ENCODE data around the gene LIPG.

Gene LIPG

GRCh38 chr18:49612515-49613033 is 50.7 kb downstream of the LIPG start:
- no peak for TF ChIP-seq TOX (CRISPR knock-in tag; IDR thresholded peaks at IDR 0.05; ENCODE audit: borderline replicate concordance)
- TF ChIP-seq ZFP3 (CRISPR knock-in tag; IDR thresholded peaks at IDR 0.05) = no peak
- no peak for TF ChIP-seq TCF4 (CRISPR knock-in tag; IDR thresholded peaks at IDR 0.05; ENCODE audit: borderline replicate concordance)
- no peak for TF ChIP-seq ZNF8 (CRISPR knock-in tag; IDR thresholded peaks at IDR 0.05)
- no peak for TF ChIP-seq OSR1 (CRISPR knock-in tag; IDR thresholded peaks at IDR 0.05)
- no peak for TF ChIP-seq ISL1 (CRISPR knock-in tag; IDR thresholded peaks at IDR 0.05)
- no peak for TF ChIP-seq ZFP30 (CRISPR knock-in tag; IDR thresholded peaks at IDR 0.05)
- TF ChIP-seq, protein P1, sequence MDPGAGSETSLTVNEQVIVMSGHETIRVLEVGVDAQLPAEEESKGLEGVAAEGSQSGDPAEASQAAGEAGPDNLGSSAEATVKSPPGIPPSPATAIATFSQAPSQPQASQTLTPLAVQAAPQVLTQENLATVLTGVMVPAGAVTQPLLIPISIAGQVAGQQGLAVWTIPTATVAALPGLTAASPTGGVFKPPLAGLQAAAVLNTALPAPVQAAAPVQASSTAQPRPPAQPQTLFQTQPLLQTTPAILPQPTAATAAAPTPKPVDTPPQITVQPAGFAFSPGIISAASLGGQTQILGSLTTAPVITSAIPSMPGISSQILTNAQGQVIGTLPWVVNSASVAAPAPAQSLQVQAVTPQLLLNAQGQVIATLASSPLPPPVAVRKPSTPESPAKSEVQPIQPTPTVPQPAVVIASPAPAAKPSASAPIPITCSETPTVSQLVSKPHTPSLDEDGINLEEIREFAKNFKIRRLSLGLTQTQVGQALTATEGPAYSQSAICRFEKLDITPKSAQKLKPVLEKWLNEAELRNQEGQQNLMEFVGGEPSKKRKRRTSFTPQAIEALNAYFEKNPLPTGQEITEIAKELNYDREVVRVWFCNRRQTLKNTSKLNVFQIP (CRISPR knock-in tag; IDR thresholded peaks at IDR 0.05; ENCODE audit: borderline replicate concordance, low read depth) = no peak
- no peak for TF ChIP-seq ZC3H10 (CRISPR knock-in tag; IDR thresholded peaks at IDR 0.05)
- TF ChIP-seq ZNF70 (CRISPR knock-in tag; IDR thresholded peaks at IDR 0.05) = no peak
- TF ChIP-seq BACH2 (CRISPR knock-in tag; IDR thresholded peaks at IDR 0.05; ENCODE audit: borderline replicate concordance) = no peak
- TF ChIP-seq PPARA (CRISPR knock-in tag; IDR thresholded peaks at IDR 0.05; ENCODE audit: borderline replicate concordance) = no peak
- TF ChIP-seq GLIS3 (CRISPR knock-in tag; IDR thresholded peaks at IDR 0.05) = no peak
- no peak for TF ChIP-seq TSHZ2 (CRISPR knock-in tag; IDR thresholded peaks at IDR 0.05)
- no peak for TF ChIP-seq ZNF565 (CRISPR knock-in tag; conservative IDR thresholded peaks at IDR 0.05; ENCODE audit: low read depth)
- no peak for ATAC-seq

- no peak; the same call in 2 of the 3 replicates for ATAC-seq
- TF ChIP-seq CSRNP3 (CRISPR knock-in tag; IDR thresholded peaks at IDR 0.05) = no peak
- no peak for TF ChIP-seq TOX (CRISPR knock-in tag; IDR thresholded peaks at IDR 0.05; ENCODE audit: borderline replicate concordance)
- no peak for TF ChIP-seq ESRRG (CRISPR knock-in tag; IDR thresholded peaks at IDR 0.05)
- TF ChIP-seq ZNF565 (CRISPR knock-in tag; conservative IDR thresholded peaks at IDR 0.05; ENCODE audit: low read depth) = no peak
- no peak for TF ChIP-seq ZC3H10 (CRISPR knock-in tag; IDR thresholded peaks at IDR 0.05)
- TF ChIP-seq RARB (CRISPR knock-in tag; IDR thresholded peaks at IDR 0.05) = no peak
- no peak for TF ChIP-seq OSR1 (CRISPR knock-in tag; IDR thresholded peaks at IDR 0.05)
- TF ChIP-seq ARNTL (CRISPR knock-in tag; IDR thresholded peaks at IDR 0.05; ENCODE audit: borderline replicate concordance, low read depth) = no peak
- TF ChIP-seq GLIS3 (CRISPR knock-in tag; IDR thresholded peaks at IDR 0.05) = no peak
- TF ChIP-seq, protein P1 (CRISPR knock-in tag; IDR thresholded peaks at IDR 0.05; ENCODE audit: borderline replicate concordance, low read depth) = no peak
Measured at GRCh38 chr18:49613141-49613640, 51.3 kb downstream of the LIPG start.

DNA sequence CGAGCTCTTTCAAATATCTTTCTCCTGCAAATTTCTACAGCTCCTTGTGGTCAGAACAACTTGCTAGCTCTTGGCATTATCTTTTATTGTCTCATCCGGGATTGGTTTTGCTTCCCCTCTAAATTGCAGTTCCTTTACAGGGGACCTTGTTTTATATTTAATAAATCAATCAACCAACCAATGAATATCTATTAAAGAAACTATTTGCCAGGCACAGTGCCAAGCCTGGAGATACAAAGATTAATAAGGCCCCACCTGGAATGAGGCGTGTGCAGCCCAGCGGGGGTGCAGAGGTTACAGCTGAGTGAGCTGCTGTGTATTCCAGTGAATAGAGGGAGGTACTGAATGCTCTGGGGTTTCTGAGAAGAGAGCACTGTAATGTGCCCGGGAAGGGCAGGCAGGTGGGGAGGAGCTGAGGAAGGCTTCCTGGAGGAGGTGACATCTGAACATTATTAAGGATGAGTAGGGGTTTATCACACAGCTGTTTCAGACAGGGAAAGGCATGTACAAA is 51.8 kb downstream of the LIPG start:
- ATAC-seq = no peak
- TF ChIP-seq ZC3H10 (CRISPR knock-in tag; IDR thresholded peaks at IDR 0.05) (no peak), ZFP3 (CRISPR knock-in tag; IDR thresholded peaks at IDR 0.05) (peak; percentile 51; the same call in 1 of the 2 replicates), ZNF70 (CRISPR knock-in tag; IDR thresholded peaks at IDR 0.05) (no peak)

Measured in SK-N-SH treated with all-trans-retinoic acid at 6 μM for 48 hours (cell line).